BLaER1 treated with 17β-estradiol and CSF1 and Interleukin-3, amounts not matched to agents 10 nM and 100 nM (cell line): ENCODE measurements around the gene COPS2.
"Not testable (repeated sequence)": the region's sequence is repeated elsewhere in the genome, so short reads cannot be mapped to it uniquely, and the experiment has no call there.

Experiments
- H3K27ac ChIP-seq, 11 experiments: shearing (Covaris generic); formaldehyde crosslinking; 2 replicates each; pipeline ENCODE4 v1.8.1; 2022
- H3K27me3 ChIP-seq, 11 experiments: shearing (Covaris generic); formaldehyde crosslinking; 2 replicates each; pipeline ENCODE4 v1.8.1; 2022
- H3K36me3 ChIP-seq, 11 experiments: shearing (Covaris generic); formaldehyde crosslinking; 2 replicates each; pipeline ENCODE4 v1.8.1; 2022
- H3K4me1 ChIP-seq, 10 experiments: shearing (Covaris generic); formaldehyde crosslinking; 2 replicates each; pipeline ENCODE4 v1.8.1; 2022
- H3K4me2 ChIP-seq, 11 experiments: shearing (Covaris generic); formaldehyde crosslinking; 2 replicates each; pipeline ENCODE4 v1.8.1; 2022
- H3K4me3 ChIP-seq, 10 experiments: shearing (Covaris generic); formaldehyde crosslinking; 2 replicates each; pipeline ENCODE4 v1.8.1; 2022
- H3K9ac ChIP-seq, 11 experiments: shearing (Covaris generic); formaldehyde crosslinking; 2 replicates each; pipeline ENCODE4 v1.8.1; 2022
- H3K9me3 ChIP-seq, 11 experiments: shearing (Covaris generic); formaldehyde crosslinking; replicated peaks in 1 of 11; 2 replicates each; pipeline ENCODE4 v1.8.1; 2022
- H4K20me1 ChIP-seq, 11 experiments: shearing (Covaris generic); formaldehyde crosslinking; 2 replicates each; pipeline ENCODE4 v1.8.1; 2022
- Cebpa-rat ChIP-seq, 11 experiments: shearing (Covaris generic); IDR thresholded peaks; 2 replicates each; pipeline ENCODE4 v1.8.1; 2022

COPS2 gene

DNA sequence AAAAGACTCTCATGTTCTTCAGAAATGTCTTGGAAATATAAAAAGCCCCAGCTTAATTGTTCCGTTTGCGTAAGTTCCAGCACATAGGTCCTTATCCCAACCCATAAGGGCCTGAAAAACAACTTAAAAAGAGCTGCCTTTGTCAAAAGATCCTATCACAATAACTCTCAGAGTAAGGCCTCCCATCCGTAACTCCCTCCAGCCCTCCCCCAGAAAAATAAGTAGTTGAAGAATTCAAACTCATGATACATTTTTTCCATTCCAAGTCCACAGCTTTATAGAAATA is 71.2 kb downstream of the COPS2 start:
- Histone ChIP-seq H3K36me3 (no peaks in the 10 kb centered on the region), H3K4me1 (peaks cover 0 to 4% (median 0%) of the 10 kb centered on the region in 10 experiments; a peak in 3 of 20 replicates), H3K27ac (no peak overlapping the region), H3K4me2 (no peak overlapping the region), H4K20me1 (no peaks in the 10 kb centered on the region), H3K9me3 (peaks cover 0 to 9% (median 5%) of the 10 kb centered on the region in 11 experiments; a peak in 8 of 22 replicates), H3K27me3 (no peaks in the 10 kb centered on the region), H3K4me3 (no peak overlapping the region), H3K9ac (no peak overlapping the region)
- TF ChIP-seq Cebpa-rat (IDR thresholded peaks at IDR 0.05) = no peak

GRCh38 chr15:49083401-49084284 is 71.8 kb downstream of the COPS2 start:
- no peak for TF ChIP-seq Cebpa-rat (IDR thresholded peaks at IDR 0.05)
- Histone ChIP-seq H3K9ac (no peak overlapping the region), H3K27me3 (no peaks in the 10 kb centered on the region), H3K27ac (no peak overlapping the region), H3K36me3 (no peaks in the 10 kb centered on the region), H3K4me1 (no peaks in the 10 kb centered on the region), H4K20me1 (no peaks in the 10 kb centered on the region), H3K4me3 (no peak overlapping the region), H3K4me2 (no peak overlapping the region), H3K9me3 (peaks cover 0 to 9% (median 5%) of the 10 kb centered on the region in 11 experiments; a peak in 8 of 22 replicates)

DNA sequence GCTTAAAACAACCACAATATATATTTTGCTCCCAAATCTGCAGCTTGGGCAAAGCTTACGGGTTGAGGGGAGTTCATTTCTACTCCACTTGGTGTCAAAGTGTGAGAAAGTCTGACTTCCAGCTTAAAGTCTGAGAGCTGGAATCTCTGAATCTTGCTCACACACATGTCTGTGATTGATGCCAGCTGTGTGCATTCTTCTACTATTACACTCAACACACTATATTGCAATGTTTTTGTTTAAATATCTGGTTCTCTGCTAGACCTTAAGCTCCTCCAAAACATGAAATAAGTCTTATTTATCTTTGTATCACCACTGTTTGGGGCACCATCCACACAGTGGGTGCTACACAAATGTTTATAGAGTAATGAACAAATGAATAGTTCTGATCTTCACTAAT is 72.4 kb downstream of the COPS2 start:
- Histone ChIP-seq H3K36me3 (no peaks in the 10 kb centered on the region), H3K9me3 (peaks cover 0 to 9% (median 5%) of the 10 kb centered on the region in 11 experiments; a peak in 8 of 22 replicates), H3K27me3 (no peaks in the 10 kb centered on the region), H3K4me1 (no peaks in the 10 kb centered on the region), H3K4me3 (no peak overlapping the region), H3K27ac (no peak overlapping the region), H3K4me2 (no peak overlapping the region), H3K9ac (no peak overlapping the region), H4K20me1 (no peaks in the 10 kb centered on the region)
- no peak for TF ChIP-seq Cebpa-rat (IDR thresholded peaks at IDR 0.05)

DNA sequence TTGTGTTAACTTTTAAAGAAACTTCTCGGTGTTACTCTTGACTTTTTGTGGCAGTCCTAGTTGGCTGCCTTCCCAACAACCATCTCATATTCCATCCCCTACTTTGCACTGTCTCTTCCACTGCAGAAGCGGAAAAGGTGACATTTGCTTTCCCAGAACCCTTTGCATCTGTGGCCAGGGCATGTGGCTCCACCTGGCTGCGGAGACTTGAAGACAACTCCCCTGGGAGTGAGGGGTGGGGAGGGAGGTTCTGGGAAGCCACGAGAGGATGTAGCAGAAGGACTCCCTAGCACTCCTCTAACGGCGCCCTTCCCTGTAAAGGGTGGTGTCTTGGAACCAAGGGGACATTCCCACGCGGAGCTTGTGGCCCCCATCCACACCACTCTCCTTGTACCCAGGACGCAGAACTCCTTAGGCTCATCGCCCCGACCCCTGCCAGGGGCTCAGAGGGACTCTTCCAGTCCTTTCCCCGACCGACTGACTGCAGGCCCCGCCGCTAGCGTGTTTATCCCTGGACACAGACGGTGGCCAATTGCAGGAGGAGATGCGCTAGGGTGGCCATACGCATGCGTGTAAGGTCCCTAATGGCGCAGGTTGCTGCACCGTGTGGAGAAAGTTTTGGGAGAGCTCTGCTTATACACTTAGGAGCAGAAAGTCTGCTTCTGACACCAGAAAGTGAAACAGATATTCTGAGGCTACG is 75.9 kb downstream of the COPS2 start:
- Histone ChIP-seq H3K27ac (no peak overlapping the region), H3K36me3 (no peaks in the 10 kb centered on the region), H3K9ac (no peak overlapping the region), H3K27me3 (no peaks in the 10 kb centered on the region), H4K20me1 (no peaks in the 10 kb centered on the region), H3K4me1 (no peaks in the 10 kb centered on the region), H3K4me2 (no peak overlapping the region), H3K4me3 (no peak overlapping the region), H3K9me3 (peaks cover 0 to 9% (median 5%) of the 10 kb centered on the region in 11 experiments; a peak in 8 of 22 replicates)
- no peak for TF ChIP-seq Cebpa-rat (IDR thresholded peaks at IDR 0.05)

DNA sequence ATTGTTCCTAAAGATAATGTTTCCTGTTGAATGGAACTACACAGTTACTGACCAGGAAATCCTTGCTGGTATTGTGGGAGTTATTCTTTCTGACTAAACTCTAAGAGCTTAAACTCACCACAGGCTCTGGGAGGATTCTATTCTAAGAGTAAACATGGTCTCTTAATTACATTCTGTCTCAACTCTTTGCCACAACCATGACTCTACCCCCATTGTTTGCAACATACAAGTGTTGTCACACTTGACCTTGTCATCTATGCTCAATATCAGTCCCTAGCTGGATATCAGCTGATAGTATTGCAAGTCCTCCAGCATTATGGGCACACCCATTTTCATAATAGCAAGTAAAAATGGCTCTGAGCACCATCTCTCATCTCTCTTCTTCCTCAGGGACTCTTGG is 79.5 kb downstream of the COPS2 start:
- H3K4me2 ChIP-seq = no peak overlapping the region
- H3K4me3 ChIP-seq = no peak overlapping the region
- no peaks in the 10 kb centered on the region for H3K36me3 ChIP-seq
- H3K27me3 ChIP-seq = no peaks in the 10 kb centered on the region
- H4K20me1 ChIP-seq = no peaks in the 10 kb centered on the region
- no peak overlapping the region for H3K9ac ChIP-seq
- no peak overlapping the region for H3K27ac ChIP-seq
- peaks cover 0 to 9% (median 5%) of the 10 kb centered on the region in 11 experiments; a peak in 8 of 22 replicates for H3K9me3 ChIP-seq
- TF ChIP-seq Cebpa-rat (IDR thresholded peaks at IDR 0.05) = no peak
- no peaks in the 10 kb centered on the region for H3K4me1 ChIP-seq

GRCh38 chr15:49074589-49075287 is 80.7 kb downstream of the COPS2 start:
- H3K27ac ChIP-seq, H3K36me3 ChIP-seq, H3K9me3 ChIP-seq, H3K4me2 ChIP-seq, H3K9ac ChIP-seq, H3K4me3 ChIP-seq, H3K27me3 ChIP-seq, H3K4me1 ChIP-seq, H4K20me1 ChIP-seq: not testable (repeated sequence)
